ENCODE measurements around the gene TICAM1.
"Not testable (repeated sequence)": the region's sequence is repeated elsewhere in the genome, so short reads cannot be mapped to it uniquely, and the experiment has no call there.

TICAM1 gene

GRCh38 chr19:4816950-4817278 lies 14.6 kb downstream of the TICAM1 start:
- TF ChIP-seq Cebpa-rat (IDR thresholded peaks at IDR 0.05): no peak
- H3K9me3 ChIP-seq (replicated peaks in 1 of 11): no peaks in the 10 kb centered on the region

GRCh38 chr19:4816202-4816949 lies 15.1 kb downstream of the TICAM1 start:
- peaks cover 16 to 50% (median 39%) of the 10 kb centered on the region in 10 experiments for H3K4me1 ChIP-seq
- no peaks in the 10 kb centered on the region for H3K27me3 ChIP-seq
- H3K9me3 ChIP-seq (replicated peaks in 1 of 11): no peaks in the 10 kb centered on the region
- peak overlapping the region in 8 of 11 experiments; percentile 17 to 60 (median 48); a peak in 11 of 22 replicates for H3K9ac ChIP-seq
- peak overlapping the region; percentile 10 to 85 (median 79); a peak in 20 of 22 replicates for H3K27ac ChIP-seq
- H3K4me3 ChIP-seq: no peak overlapping the region
- no peak for TF ChIP-seq Cebpa-rat (IDR thresholded peaks at IDR 0.05)
- H4K20me1 ChIP-seq: peaks cover 0 to 48% (median 0%) of the 10 kb centered on the region in 11 experiments; a peak in 5 of 22 replicates
- H3K36me3 ChIP-seq: peaks cover 24 to 56% (median 37%) of the 10 kb centered on the region in 11 experiments
- H3K4me2 ChIP-seq: peak overlapping the region; percentile 16 to 94 (median 54); a peak in 21 of 22 replicates

More at GRCh38 chr19:4816950-4817278, 14.6 kb downstream of the TICAM1 start:
- Histone ChIP-seq H3K4me1 (peaks cover 15 to 45% (median 35%) of the 10 kb centered on the region in 10 experiments), H3K9ac (no peak overlapping the region), H3K4me2 (no peak overlapping the region), H3K27me3 (no peaks in the 10 kb centered on the region), H3K27ac (peak overlapping the region in 5 of 11 experiments; percentile 73 to 84 (median 82); a peak in 7 of 22 replicates), H3K36me3 (peaks cover 24 to 57% (median 37%) of the 10 kb centered on the region in 11 experiments), H3K4me3 (no peak overlapping the region), H4K20me1 (peaks cover 0 to 53% (median 0%) of the 10 kb centered on the region in 11 experiments; a peak in 5 of 22 replicates)

GRCh38 chr19:4815426-4816201 lies 15.9 kb downstream of the TICAM1 start:
- TF ChIP-seq Cebpa-rat (IDR thresholded peaks at IDR 0.05): no peak
- Histone ChIP-seq H3K27ac (peak overlapping the region; percentile 10 to 85 (median 79); a peak in 20 of 22 replicates), H3K27me3 (no peaks in the 10 kb centered on the region), H3K9me3 (replicated peaks in 1 of 11) (no peaks in the 10 kb centered on the region), H3K4me3 (peak overlapping the region in 8 of 10 experiments; percentile 32 to 58 (median 43); a peak in 9 of 20 replicates), H4K20me1 (peaks cover 0 to 40% (median 0%) of the 10 kb centered on the region in 11 experiments; a peak in 5 of 22 replicates), H3K9ac (peak overlapping the region in 8 of 11 experiments; percentile 17 to 60 (median 48); a peak in 12 of 22 replicates), H3K36me3 (peaks cover 24 to 48% (median 37%) of the 10 kb centered on the region in 11 experiments), H3K4me2 (peak overlapping the region; percentile 26 to 94 (median 68)), H3K4me1 (peaks cover 19 to 58% (median 47%) of the 10 kb centered on the region in 10 experiments)

GRCh38 chr19:4814625-4815425 lies 16.7 kb downstream of the TICAM1 start:
- no peaks in the 10 kb centered on the region for H3K27me3 ChIP-seq
- peak overlapping the region in 7 of 10 experiments; percentile 32 to 58 (median 41); a peak in 6 of 20 replicates for H3K4me3 ChIP-seq
- H3K9ac ChIP-seq: no peak overlapping the region; a peak in 1 of 22 replicates
- H3K27ac ChIP-seq: peak overlapping the region in 1 of 11 experiments; percentile 26; a peak in 2 of 22 replicates
- H3K36me3 ChIP-seq: peaks cover 24 to 40% (median 37%) of the 10 kb centered on the region in 11 experiments
- TF ChIP-seq Cebpa-rat (IDR thresholded peaks at IDR 0.05): no peak
- H3K4me1 ChIP-seq: peaks cover 26 to 66% (median 55%) of the 10 kb centered on the region in 10 experiments
- H4K20me1 ChIP-seq: peaks cover 0 to 32% (median 0%) of the 10 kb centered on the region in 11 experiments; a peak in 4 of 22 replicates
- peak overlapping the region; percentile 26 to 94 (median 68); a peak in 19 of 22 replicates for H3K4me2 ChIP-seq
- no peaks in the 10 kb centered on the region for H3K9me3 ChIP-seq (replicated peaks in 1 of 11)

GRCh38 chr19:4811328-4812131 lies 20.0 kb downstream of the TICAM1 start:
- TF ChIP-seq Cebpa-rat (IDR thresholded peaks at IDR 0.05): no peak
- Histone ChIP-seq H3K9ac (no peak overlapping the region; a peak in 1 of 22 replicates), H3K4me1 (peaks cover 43 to 98% (median 84%) of the 10 kb centered on the region in 10 experiments), H3K9me3 (replicated peaks in 1 of 11) (no peaks in the 10 kb centered on the region), H3K27me3 (no peaks in the 10 kb centered on the region), H3K27ac (peak overlapping the region in 6 of 11 experiments; percentile 21 to 87 (median 69); a peak in 9 of 22 replicates), H3K36me3 (peaks cover 6 to 7% (median 7%) of the 10 kb centered on the region in 11 experiments), H3K4me2 (peak overlapping the region; percentile 18 to 84 (median 61); a peak in 17 of 22 replicates), H3K4me3 (no peak overlapping the region), H4K20me1 (peaks cover 0 to 2% (median 0%) of the 10 kb centered on the region in 11 experiments; a peak in 1 of 22 replicates)

GRCh38 chr19:4807188-4807587 lies 24.3 kb downstream of the TICAM1 start:
- Histone ChIP-seq H4K20me1 (no peaks in the 10 kb centered on the region), H3K4me2 (peak overlapping the region; percentile 43 to 81 (median 63)), H3K27ac (peak overlapping the region in 10 of 11 experiments; percentile 18 to 76 (median 50); a peak in 17 of 22 replicates), H3K9me3 (replicated peaks in 1 of 11) (no peaks in the 10 kb centered on the region), H3K36me3 (no peaks in the 10 kb centered on the region), H3K4me3 (no peak overlapping the region), H3K4me1 (peaks cover 36 to 69% (median 60%) of the 10 kb centered on the region in 10 experiments), H3K27me3 (no peaks in the 10 kb centered on the region), H3K9ac (peak overlapping the region in 8 of 11 experiments; percentile 10 to 60 (median 36); a peak in 12 of 22 replicates)
- TF ChIP-seq Cebpa-rat (IDR thresholded peaks at IDR 0.05): no peak

- Histone ChIP-seq H3K4me1 (peaks cover 36 to 61% (median 53%) of the 10 kb centered on the region in 10 experiments), H3K9ac (peak overlapping the region in 7 of 11 experiments; percentile 10 to 60 (median 35); a peak in 7 of 22 replicates)
These were observed 25.1 kb downstream of the TICAM1 start for GRCh38 chr19:4806384-4806783.

GRCh38 chr19:4805140-4805539 lies 26.4 kb downstream of the TICAM1 start:
- H3K36me3 ChIP-seq; H3K4me3 ChIP-seq; H3K4me2 ChIP-seq; H3K9me3 ChIP-seq (replicated peaks in 1 of 11); H3K27me3 ChIP-seq; H3K27ac ChIP-seq; H3K9ac ChIP-seq: not testable (repeated sequence)
- peaks cover 0 to 11% (median 0%) of the 10 kb centered on the region in 11 experiments; a peak in 3 of 22 replicates for H4K20me1 ChIP-seq
- peaks cover 29 to 48% (median 41%) of the 10 kb centered on the region in 10 experiments for H3K4me1 ChIP-seq

More at GRCh38 chr19:4806384-4806783, 25.1 kb downstream of the TICAM1 start:
- no peak for TF ChIP-seq Cebpa-rat (IDR thresholded peaks at IDR 0.05)
- Histone ChIP-seq H3K4me2 (peak overlapping the region; percentile 43 to 81 (median 63); a peak in 20 of 22 replicates), H3K9me3 (replicated peaks in 1 of 11) (no peaks in the 10 kb centered on the region), H3K27ac (peak overlapping the region in 9 of 11 experiments; percentile 27 to 76 (median 41); a peak in 12 of 22 replicates), H4K20me1 (no peaks in the 10 kb centered on the region), H3K27me3 (no peaks in the 10 kb centered on the region), H3K4me3 (no peak overlapping the region), H3K36me3 (no peaks in the 10 kb centered on the region)
